Muscle of back (tissue), 13 donors: Measurements from ENCODE around the gene TBC1D3L. TPM values are rescaled to one million over a fixed set of nuclear protein-coding genes. Genes with fewer than 3 reads are reported as not detected.
"Not testable (repeated sequence)": the region's sequence is repeated elsewhere in the genome, so short reads cannot be mapped to it uniquely, and the experiment has no call there.

Experiments
- DNase-seq, 3 donors: peaks; one replicate each; pipeline versions ENCODE4 v3.0.0 to v3.0.0-alpha.2; 2013
- long read RNA-seq, 9 donors: transcript quantifications; one replicate each; lab custom pipeline, GENCODE V29; 2026
- polyA plus RNA-seq, 10 donors: library from polyadenylated mRNA; unstranded; fragments of 120-200 nt; gene quantifications; one replicate each; pipeline ENCODE4 v1.2.1, GENCODE V29; 2013; ENCODE audit not compliant: insufficient read length in 10 of 10

TBC1D3L gene
- polyA plus RNA-seq: 10 to 100 TPM in 7 of 10 donors, 1 to 10 TPM in 3; 1.4 to 28.1 (median 13.8) TPM
- long read RNA-seq, donor 1: 0 reads
- long read RNA-seq, donor 2: 0 reads
- long read RNA-seq, donor 3: 0 reads
- long read RNA-seq, donor 4: 0 reads
- long read RNA-seq, donor 5: 0 reads
- long read RNA-seq, donor 6: 0 reads
- long read RNA-seq, donor 7: 0 reads
- long read RNA-seq, donor 8: 0 reads
- long read RNA-seq, donor 9: 0 reads

- not testable (repeated sequence) for DNase-seq
These were observed at the start of gene TBC1D3L for GRCh38 chr17:37988960-37989359. TSS of gene TBC1D3L (minus strand) at chr17:37989060. CDS start at chr17:37987520, 1,540 bp downstream.

DNA sequence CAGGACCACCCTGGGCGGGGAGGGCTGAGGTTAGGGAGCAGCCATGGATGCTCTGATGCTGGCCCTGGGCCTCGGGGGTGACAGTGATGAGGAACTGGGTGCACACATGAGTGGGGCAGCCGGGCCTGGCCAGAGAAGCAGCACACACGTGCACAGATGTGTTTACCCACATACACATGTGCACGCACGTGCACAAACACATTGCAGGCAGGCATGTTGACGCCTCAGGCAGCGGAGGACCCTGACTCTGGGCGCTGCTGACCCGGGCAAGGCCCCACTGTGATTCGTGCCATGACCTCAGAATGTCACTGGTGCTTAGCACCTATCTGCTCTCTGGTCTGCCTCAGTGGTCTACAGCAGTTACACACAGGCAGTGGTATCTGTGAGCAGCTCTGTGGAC, 14.8 kb upstream of the TBC1D3L start, which contains the start of gene TBC1D3D:
TBC1D3D (plus strand) TSS at position 301 of the 400 bp plus-strand sequence. CDS start 1,585 bp downstream, outside the sequence.
- not testable (repeated sequence) for DNase-seq

Other genes with a start within 250 kb of the TBC1D3L start
- under 1 TPM in 4 of 10 donors, not detected in 6; 0.04 to 0.14 (median 0.08) TPM for gene HNF1B, start 244.0 kb downstream of the TBC1D3L start, polyA plus RNA-seq
- under 1 TPM in 1 of 10 donors, not detected in 9; 0.97 TPM for gene TBC1D3K, start 64.6 kb downstream of the TBC1D3L start, polyA plus RNA-seq
- 1 to 10 TPM in 7 of 10 donors, under 1 TPM in 2, not detected in 1; 0.78 to 4.9 (median 1.5) TPM for gene TBC1D3D, start 14.9 kb upstream of the TBC1D3L start, polyA plus RNA-seq
- gene TBC1D3C, start 79.6 kb upstream of the TBC1D3L start, polyA plus RNA-seq: 1 to 10 TPM in 3 of 10 donors, under 1 TPM in 1, not detected in 6; 0.94 to 3.9 (median 2.2) TPM
- gene TBC1D3E, start 138.9 kb upstream of the TBC1D3L start, polyA plus RNA-seq: 1 to 10 TPM in 1 of 10 donors, not detected in 9; 3.1 TPM
- 1 to 10 TPM in 2 of 10 donors, under 1 TPM in 1, not detected in 7; 0.72 to 5.8 (median 1.8) TPM for gene TBC1D3, start 203.5 kb upstream of the TBC1D3L start, polyA plus RNA-seq